ENCODE results near the gene PIN4.

- TF ChIP-seq, protein P1, sequence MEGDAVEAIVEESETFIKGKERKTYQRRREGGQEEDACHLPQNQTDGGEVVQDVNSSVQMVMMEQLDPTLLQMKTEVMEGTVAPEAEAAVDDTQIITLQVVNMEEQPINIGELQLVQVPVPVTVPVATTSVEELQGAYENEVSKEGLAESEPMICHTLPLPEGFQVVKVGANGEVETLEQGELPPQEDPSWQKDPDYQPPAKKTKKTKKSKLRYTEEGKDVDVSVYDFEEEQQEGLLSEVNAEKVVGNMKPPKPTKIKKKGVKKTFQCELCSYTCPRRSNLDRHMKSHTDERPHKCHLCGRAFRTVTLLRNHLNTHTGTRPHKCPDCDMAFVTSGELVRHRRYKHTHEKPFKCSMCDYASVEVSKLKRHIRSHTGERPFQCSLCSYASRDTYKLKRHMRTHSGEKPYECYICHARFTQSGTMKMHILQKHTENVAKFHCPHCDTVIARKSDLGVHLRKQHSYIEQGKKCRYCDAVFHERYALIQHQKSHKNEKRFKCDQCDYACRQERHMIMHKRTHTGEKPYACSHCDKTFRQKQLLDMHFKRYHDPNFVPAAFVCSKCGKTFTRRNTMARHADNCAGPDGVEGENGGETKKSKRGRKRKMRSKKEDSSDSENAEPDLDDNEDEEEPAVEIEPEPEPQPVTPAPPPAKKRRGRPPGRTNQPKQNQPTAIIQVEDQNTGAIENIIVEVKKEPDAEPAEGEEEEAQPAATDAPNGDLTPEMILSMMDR (conservative IDR thresholded peaks at IDR 0.05; ENCODE audit: low read length) = no peak
- TF ChIP-seq EZH2phosphoT487 (IDR thresholded peaks at IDR 0.05; ENCODE audit: borderline replicate concordance) = no peak
Observed at GRCh38 chrX:72158773-72159172, 22.8 kb upstream of the PIN4 start.
